Adrenal gland (tissue), 12 donors: Measurements from ENCODE around the gene NUP98. TPM values are rescaled to one million over a fixed set of nuclear protein-coding genes. Genes with fewer than 3 reads are reported as not detected.

ENCODE experiments used
- DNase-seq, 7 donors: peaks; one replicate each; pipeline ENCODE4 v3.0.0-alpha.2; 2019 to 2020
- H3K27ac ChIP-seq, 5 donors: fragments of 200-600 bp; sonication (generic) in 4 of 5; 1 replicate in 3 of 5; 2 replicates in 2 of 5; pipeline versions ENCODE4 v1.5.1 to v1.8.0; 2016 to 2020; ENCODE audit warnings: mild to moderate bottlenecking in 1 of 5
- H3K27me3 ChIP-seq: fragments of 200-600 bp; 2 replicates; pipeline ENCODE4 v1.8.0; 2021
- H3K36me3 ChIP-seq, 2 donors: fragments of 200-600 bp; replicated peaks in 1 of 2; 1 replicate in 1 of 2; 2 replicates in 1 of 2; pipeline versions ENCODE4 v1.5.1 to v1.8.0; 2018 to 2022
- H3K4me1 ChIP-seq, 2 donors: fragments of 200-600 bp; replicated peaks in 1 of 2; 1 replicate in 1 of 2; 2 replicates in 1 of 2; pipeline versions ENCODE4 v1.5.1 to v1.8.0; 2018 to 2021
- H3K4me3 ChIP-seq, 4 donors: fragments of 200-600 bp; sonication (generic) in 3 of 4; one replicate each; pipeline ENCODE4 v1.5.1; 2016 to 2018
- H3K9me3 ChIP-seq, 3 donors: fragments of 200-600 bp; sonication (generic) in 1 of 3; replicated peaks in 1 of 3; 1 replicate in 2 of 3; 2 replicates in 1 of 3; pipeline versions ENCODE4 v1.5.1 to v1.8.0; 2016 to 2021
- POLR2A ChIP-seq, 2 donors: fragments of 450-650 bp; IDR thresholded peaks; one replicate each; pipeline ENCODE4 v1.6.1; 2017; ENCODE audit warnings: antibody characterized with exemption in 2 of 2, mild to moderate bottlenecking in 2 of 2, moderate library complexity in 1 of 2
- WGBS, 4 donors: extraction: QIAGEN DNeasy Blood & Tissue Kit in 2 of 4; methylation state at CpG; one replicate each; pipeline versions ENCODE4 v1.1.5 to v1.1.7; 2013 to 2017; 5-methylcytosine and 5-hydroxymethylcytosine counted together
- intact Hi-C, 2 donors: fragments of 100-400 bp; cut with DNase I; formaldehyde crosslinking; loops; one replicate each; pipeline versions ENCODE4 v1.14.1 to v1.15.0; 2022 to 2023
- polyA plus RNA-seq, 3 donors: library from polyadenylated mRNA; stranded (reverse); fragments of 200-250 nt in 2 of 3; fragments of 350-450 nt in 1 of 3; fragmentation: Illumina TruSeq in 1 of 3; extraction: RNeasy Lipid Tissue Mini Kit (QIAGEN cat#74804) in 1 of 3; gene quantifications; one replicate each; pipeline ENCODE4 v1.2.3, GENCODE V29; 2013 to 2014
- total RNA-seq, 9 donors: library from RNA; depleted of rRNA in 4 of 9; stranded (reverse); fragments of >200 nt in 4 of 9; fragments of 120-200 nt in 1 of 9; fragmentation: NEBNext Ultra II Directional in 1 of 9; extraction: Animal tissue kit (Norgen Biotek cat#: 25700) in 1 of 9; gene quantifications; one replicate each; pipeline versions ENCODE4 v1.1.0 to v1.2.4, GENCODE V29; 2013 to 2023
- TF ChIP-seq, protein P1 (sequence below), 6 experiments: fragments of 450-650 bp in 4 of 6; fragments of 200-600 bp in 2 of 6; sonication (generic) in 1 of 6; IDR thresholded peaks; 1 replicate in 5 of 6; 2 replicates in 1 of 6; pipeline versions ENCODE4 v1.5.1 to v1.8.0; 2016 to 2021; ENCODE audit warnings: antibody characterized with exemption in 6 of 6, mild to moderate bottlenecking in 2 of 6, moderate library complexity in 1 of 6
- donor health status: healthy with polysubstance abuse.
- donor health status: Bipolar disorder and iron deficiency.
- donor health status: DM: yes; HTN: yes; CAD: no.
- donor health status: DM: no; HTN: no; CAD: no.
- donor health status: DM: no; HTN: no; CAD: no.
- donor health status: DM: yes; HTN: yes; CAD: no.

Gene NUP98
- total and polyA plus RNA-seq, 12 donors = 14.6 to 226 (median 56.9) TPM

DNA sequence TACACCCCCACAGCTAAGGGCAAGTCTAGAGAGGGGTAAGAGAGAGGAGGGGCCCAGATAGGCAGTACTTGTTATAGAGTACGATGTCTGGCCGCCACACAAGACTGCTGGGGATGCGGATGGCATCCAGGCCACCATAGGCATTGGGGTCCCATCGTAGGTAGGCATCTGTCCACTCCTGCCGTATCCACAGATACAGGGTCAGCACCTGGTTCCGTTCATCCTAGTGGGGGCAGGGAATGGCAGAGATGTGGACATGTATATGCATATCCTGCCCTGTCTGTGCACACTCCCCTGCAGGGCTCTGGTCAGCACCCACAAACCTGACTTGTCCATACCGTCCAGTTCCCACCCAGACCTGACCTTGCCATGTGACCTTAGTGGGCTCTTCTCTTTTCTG lies 128.2 kb downstream of the NUP98 start:
- H3K4me3 ChIP-seq = no peak overlapping the region
- H3K4me1 ChIP-seq = no peaks in the 10 kb centered on the region
- 93 to 98% (median 97%) methylated on average over 4 to 7 of the region's 7 CpGs for WGBS, 4 donors
- no peaks in the 10 kb centered on the region for H3K9me3 ChIP-seq
- no peaks in the 10 kb centered on the region for H3K27me3 ChIP-seq
- TF ChIP-seq, protein P1, sequence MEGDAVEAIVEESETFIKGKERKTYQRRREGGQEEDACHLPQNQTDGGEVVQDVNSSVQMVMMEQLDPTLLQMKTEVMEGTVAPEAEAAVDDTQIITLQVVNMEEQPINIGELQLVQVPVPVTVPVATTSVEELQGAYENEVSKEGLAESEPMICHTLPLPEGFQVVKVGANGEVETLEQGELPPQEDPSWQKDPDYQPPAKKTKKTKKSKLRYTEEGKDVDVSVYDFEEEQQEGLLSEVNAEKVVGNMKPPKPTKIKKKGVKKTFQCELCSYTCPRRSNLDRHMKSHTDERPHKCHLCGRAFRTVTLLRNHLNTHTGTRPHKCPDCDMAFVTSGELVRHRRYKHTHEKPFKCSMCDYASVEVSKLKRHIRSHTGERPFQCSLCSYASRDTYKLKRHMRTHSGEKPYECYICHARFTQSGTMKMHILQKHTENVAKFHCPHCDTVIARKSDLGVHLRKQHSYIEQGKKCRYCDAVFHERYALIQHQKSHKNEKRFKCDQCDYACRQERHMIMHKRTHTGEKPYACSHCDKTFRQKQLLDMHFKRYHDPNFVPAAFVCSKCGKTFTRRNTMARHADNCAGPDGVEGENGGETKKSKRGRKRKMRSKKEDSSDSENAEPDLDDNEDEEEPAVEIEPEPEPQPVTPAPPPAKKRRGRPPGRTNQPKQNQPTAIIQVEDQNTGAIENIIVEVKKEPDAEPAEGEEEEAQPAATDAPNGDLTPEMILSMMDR (IDR thresholded peaks at IDR 0.05) = no peak
- TF ChIP-seq POLR2A (IDR thresholded peaks at IDR 0.05) = no peak
- H3K27ac ChIP-seq = no peak overlapping the region
- DNase-seq = no peak
- intact Hi-C loops = no loop called here
- H3K36me3 ChIP-seq = peaks cover 0 to 46% of the 10 kb centered on the region in 2 donors

DNA sequence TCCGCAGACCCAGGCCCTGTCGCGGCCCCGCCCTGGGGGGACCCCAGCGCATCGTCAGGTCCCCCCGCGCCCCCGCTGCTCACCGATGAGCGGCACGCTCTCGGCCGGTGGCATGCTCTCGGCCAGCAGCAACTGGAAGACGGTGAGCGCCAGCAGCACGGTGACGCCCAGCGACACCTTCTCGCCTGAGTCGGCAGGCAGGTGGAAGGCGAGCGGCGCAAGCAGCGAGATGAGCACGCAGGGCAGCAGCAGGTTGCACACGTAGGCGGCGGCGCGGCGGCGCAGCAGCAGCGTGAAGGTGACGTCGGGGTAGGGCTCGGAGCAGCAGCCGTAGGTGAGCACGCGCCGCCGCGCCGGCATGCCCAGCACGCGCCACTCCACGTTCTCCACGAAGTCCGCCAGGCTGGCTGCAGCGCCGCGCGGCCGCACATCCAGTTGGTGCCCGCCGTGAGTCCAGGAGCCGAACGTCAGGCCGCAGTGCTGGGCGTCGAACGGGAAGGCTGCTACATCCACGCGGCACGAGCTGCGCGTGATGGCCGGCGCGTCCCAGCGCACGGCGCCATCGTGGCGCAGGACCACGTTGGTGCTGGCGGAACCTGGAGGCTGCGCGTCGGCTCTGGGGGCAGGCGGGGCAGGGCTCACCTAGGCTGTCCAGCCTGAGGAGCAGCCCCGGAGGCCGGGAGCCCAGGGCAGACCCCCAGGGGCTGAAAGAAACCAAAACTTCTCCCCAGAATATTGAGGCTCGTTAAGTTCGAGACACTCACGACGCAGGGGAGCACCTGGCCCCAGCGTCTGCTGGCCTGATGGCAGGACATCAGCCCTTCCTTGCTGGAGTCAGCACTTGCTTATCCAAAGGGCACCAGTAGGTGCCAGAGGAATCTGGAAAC lies 130.0 kb downstream of the NUP98 start:
- H3K4me3 ChIP-seq = no peak overlapping the region
- TF ChIP-seq, protein P1 (IDR thresholded peaks at IDR 0.05) = no peak
- no peak for TF ChIP-seq POLR2A (IDR thresholded peaks at IDR 0.05)
- DNase-seq = no peak
- WGBS, 4 donors = 97 to 98% (median 98%) methylated on average over 62 to 89 of the region's 89 CpGs
- intact Hi-C loops = no loop called here
- no peaks in the 10 kb centered on the region for H3K4me1 ChIP-seq
- H3K27ac ChIP-seq = no peak overlapping the region
- no peaks in the 10 kb centered on the region for H3K27me3 ChIP-seq
- no peaks in the 10 kb centered on the region for H3K9me3 ChIP-seq
- H3K36me3 ChIP-seq = peaks cover 0 to 35% of the 10 kb centered on the region in 2 donors

DNA sequence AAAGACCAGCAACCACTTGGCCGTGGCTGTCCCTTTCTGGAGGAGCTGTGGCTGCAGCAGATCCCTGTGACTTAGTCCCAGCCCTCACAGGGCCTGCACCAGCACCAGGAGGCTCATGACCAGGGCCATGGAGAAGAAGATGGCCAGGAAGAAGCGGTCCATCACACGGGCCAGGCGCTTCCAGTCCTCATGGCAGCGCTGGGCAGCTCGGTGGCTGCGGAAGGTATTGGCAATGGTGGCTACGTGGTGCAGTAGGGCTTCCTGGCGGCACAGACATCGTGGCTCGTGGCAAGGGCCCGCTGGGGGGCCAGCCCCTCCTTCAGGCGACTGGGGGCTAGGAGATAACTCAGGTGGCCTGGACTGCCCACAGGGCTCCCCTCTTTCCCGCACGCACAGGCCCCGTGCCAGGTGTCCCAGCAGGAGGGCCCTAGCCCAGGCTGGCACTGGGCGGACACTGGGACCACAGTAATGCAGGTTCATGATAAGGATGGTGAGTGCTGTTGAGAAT lies 131.3 kb downstream of the NUP98 start:
- Histone ChIP-seq H3K27me3 (no peaks in the 10 kb centered on the region), H3K27ac (no peak overlapping the region), H3K4me3 (no peak overlapping the region), H3K9me3 (no peaks in the 10 kb centered on the region), H3K4me1 (no peaks in the 10 kb centered on the region), H3K36me3 (peaks cover 0 to 35% of the 10 kb centered on the region in 2 donors)
- no peak for DNase-seq
- intact Hi-C loops = no loop called here
- no peak for TF ChIP-seq POLR2A (IDR thresholded peaks at IDR 0.05)
- TF ChIP-seq, protein P1 (IDR thresholded peaks at IDR 0.05) = no peak
- WGBS, 4 donors = 93 to 100% (median 97%) methylated on average over 1 to 17 of the region's 17 CpGs

DNA sequence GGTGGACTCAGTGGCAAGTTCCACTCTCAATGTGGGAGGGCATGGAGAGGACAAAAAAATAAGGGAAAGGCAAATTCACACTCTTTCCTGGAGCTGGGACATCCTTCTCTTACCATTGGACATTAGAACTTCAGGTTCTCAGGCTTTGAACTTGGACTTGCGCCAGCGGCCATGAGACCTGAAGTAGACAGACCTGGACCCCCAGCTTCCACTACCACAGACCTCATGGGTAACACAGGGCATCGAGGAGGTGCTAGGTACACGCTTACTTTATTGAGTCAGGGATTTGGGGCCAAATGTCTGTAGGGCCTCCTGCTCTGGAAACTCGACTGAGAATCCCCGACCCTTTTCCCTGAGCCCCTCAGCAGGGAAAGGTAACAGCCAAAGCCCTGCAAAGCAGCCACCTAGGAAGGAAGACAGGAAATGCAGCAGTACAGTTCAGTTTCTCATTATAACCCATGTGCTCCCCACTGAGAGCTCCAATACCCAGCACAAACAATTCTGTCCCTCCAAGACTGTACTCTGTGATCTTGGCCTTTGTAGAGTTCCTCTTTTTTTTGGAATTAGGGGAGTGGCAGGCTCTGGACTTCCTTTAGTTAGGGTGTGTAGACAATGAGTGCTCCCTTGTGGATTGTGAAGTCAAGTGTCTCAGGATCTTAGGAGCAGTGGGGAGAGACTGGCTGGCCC lies 131.9 kb downstream of the NUP98 start:
- H3K4me3 ChIP-seq = no peak overlapping the region
- H3K9me3 ChIP-seq = no peaks in the 10 kb centered on the region
- TF ChIP-seq, protein P1 (IDR thresholded peaks at IDR 0.05) = no peak
- TF ChIP-seq POLR2A (IDR thresholded peaks at IDR 0.05) = no peak
- intact Hi-C loops = no loop called here
- 76 to 96% (median 91%) methylated on average over 6 of the region's 6 CpGs for WGBS, 4 donors
- no peak overlapping the region for H3K27ac ChIP-seq
- no peaks in the 10 kb centered on the region for H3K4me1 ChIP-seq
- peaks cover 0 to 35% of the 10 kb centered on the region in 2 donors for H3K36me3 ChIP-seq
- no peaks in the 10 kb centered on the region for H3K27me3 ChIP-seq
- DNase-seq = no peak
